Measurements from ENCODE around the gene TMEM79. TPM values are rescaled to one million over a fixed set of nuclear protein-coding genes. Genes with fewer than 3 reads are reported as not detected.

Gene TMEM79
- total RNA-seq, 1 donor: 1.4 TPM

DNA sequence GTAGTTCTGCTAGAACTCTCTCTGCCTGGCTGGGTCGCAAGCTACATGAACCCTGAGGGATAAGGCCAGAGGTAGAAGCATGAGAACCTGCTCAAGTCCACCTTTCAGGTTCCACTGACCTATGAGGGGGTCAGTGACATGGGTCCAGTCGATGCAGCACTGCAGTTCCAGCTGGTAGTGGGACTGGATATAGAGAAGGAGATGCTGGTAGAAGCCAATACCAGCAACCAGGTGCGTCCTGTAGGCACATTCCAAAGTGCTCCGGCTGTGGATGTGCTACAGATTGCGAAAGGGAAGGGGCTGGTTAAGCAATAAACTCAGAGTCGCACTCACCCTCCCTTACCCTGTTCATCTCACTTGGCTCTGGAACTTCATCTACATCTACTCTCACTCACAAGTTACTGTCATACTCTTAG is 7.2 kb upstream of the TMEM79 start:
- no peak for DNase-seq (ENCODE audit: low read depth)
- TF ChIP-seq, protein P1, sequence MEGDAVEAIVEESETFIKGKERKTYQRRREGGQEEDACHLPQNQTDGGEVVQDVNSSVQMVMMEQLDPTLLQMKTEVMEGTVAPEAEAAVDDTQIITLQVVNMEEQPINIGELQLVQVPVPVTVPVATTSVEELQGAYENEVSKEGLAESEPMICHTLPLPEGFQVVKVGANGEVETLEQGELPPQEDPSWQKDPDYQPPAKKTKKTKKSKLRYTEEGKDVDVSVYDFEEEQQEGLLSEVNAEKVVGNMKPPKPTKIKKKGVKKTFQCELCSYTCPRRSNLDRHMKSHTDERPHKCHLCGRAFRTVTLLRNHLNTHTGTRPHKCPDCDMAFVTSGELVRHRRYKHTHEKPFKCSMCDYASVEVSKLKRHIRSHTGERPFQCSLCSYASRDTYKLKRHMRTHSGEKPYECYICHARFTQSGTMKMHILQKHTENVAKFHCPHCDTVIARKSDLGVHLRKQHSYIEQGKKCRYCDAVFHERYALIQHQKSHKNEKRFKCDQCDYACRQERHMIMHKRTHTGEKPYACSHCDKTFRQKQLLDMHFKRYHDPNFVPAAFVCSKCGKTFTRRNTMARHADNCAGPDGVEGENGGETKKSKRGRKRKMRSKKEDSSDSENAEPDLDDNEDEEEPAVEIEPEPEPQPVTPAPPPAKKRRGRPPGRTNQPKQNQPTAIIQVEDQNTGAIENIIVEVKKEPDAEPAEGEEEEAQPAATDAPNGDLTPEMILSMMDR (IDR thresholded peaks at IDR 0.05; ENCODE audit: insufficient read depth, low read length): no peak
- no peak overlapping the region for H3K4me3 ChIP-seq (ENCODE audit: low read depth, low read length)

DNA sequence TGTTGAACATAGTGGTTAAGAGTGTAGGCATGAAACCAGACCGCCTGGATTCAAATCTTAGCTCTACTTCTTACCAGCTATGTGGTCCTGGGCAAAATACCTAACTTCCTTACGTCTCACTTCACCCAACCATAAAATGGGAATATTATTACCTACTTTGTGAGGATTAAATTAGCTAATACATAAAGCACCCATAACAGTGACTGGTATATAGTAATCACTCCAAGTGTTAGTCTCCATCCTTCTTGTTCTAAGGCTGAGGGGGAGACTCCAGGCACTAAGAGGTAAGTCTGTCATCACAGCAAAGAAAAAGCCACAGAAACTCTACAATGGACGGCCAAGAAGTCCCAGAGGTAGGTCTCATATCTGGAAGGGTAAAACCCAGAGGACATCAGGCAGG is 4.3 kb upstream of the TMEM79 start:
- no peak overlapping the region for H3K4me3 ChIP-seq (ENCODE audit: low read depth, low read length)
- no peak for DNase-seq (ENCODE audit: low read depth)
- TF ChIP-seq, protein P1 (IDR thresholded peaks at IDR 0.05; ENCODE audit: insufficient read depth, low read length): no peak

DNA sequence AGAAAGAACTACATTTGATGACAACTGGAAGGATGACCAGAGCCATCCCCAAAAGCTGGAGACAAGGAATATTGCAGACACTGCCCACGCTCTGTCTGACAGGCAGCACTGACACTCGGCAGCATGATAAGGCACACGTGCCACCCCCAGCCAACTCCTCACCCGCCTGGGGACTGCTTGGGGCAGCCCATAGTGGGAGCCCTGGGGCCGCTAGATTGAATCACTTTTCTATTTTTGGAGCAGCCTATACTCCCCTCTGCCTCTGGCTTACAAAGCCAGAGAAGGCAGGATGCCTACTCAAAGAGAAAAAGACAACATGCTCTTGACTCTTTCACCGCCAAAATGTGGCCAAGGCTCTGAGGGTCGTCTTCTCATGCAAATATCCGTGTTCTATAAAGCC is 2.8 kb upstream of the TMEM79 start:
- H3K4me3 ChIP-seq (ENCODE audit: low read depth, low read length): peak overlapping the region; percentile 97
- TF ChIP-seq, protein P1 (IDR thresholded peaks at IDR 0.05; ENCODE audit: insufficient read depth, low read length): no peak
- peak; percentile 45 for DNase-seq (ENCODE audit: low read depth)

DNA sequence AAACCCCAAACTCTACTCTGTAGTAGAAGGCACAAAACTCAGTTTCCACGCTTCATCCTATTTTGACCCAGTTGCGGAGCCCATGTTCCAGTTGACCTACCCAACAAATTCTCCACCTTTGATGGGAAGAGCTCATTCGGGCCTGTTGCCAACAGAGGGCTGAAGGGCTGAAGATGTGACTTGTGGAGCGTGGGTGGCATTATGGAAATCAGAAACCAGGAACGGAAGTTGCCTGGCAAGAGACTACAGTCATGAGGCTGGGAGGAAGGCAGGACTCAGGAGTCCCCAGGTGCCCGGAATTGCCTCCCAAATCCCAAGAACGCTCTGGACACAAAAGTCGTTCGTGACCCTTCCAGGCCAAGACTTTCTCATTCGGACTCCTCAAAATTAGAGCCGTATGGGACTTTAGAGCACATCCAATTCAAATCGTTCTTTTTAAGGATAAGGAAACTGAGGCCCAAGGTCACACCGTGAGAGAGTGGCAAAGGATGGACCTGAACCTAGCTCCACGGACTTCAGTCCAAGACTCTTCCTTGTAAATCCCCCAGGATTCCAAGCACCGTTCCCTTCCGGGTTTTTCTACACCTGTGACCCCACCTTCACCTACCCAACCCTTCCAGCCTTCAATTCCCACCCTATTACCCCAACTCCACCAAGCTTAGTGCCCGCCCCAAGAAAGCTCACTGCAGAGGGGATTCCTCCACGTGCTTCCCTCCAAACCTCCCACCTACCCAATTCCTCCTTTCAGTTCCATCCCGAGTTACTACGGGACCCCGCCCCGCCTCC is 2.2 kb upstream of the TMEM79 start:
- DNase-seq (ENCODE audit: low read depth): no peak
- peak overlapping the region; percentile 97 for H3K4me3 ChIP-seq (ENCODE audit: low read depth, low read length)
- TF ChIP-seq, protein P1 (IDR thresholded peaks at IDR 0.05; ENCODE audit: insufficient read depth, low read length): no peak

DNA sequence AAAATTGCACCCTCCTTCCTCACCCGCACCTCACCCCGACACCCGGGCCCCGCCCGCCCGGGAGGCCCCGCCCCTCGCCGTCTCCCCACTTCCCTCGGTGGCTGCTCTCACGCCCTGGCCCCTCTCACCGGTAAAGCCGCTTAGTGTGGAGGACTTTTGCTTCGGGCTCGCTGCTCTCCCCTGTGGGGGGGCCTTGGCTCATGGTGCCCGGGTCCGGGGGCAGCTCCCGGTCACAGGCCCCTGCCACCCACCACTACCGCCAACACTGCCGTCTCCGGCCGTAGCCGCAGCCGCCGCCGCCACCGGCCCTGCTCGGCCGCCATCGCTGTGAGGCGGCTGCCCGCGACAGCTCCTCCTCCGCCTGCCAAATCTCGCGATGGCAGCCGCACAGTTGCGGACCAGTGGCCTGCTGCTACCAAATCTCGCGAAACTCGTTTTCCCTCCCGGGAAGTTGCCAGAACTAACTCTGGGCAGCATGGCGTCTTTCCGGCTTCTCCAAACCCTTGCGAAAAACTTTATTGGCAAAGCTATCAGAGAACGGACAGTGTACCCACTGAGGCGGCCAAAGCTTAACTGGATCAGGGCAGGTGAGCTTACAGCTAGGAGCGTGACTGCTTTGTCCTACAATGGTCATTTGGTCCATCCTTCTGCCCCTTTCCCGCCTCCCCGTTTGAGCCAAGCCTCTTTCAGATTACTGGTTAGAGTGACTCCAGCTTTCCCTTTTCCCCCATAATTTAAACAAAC is 1.5 kb upstream of the TMEM79 start, which contains the start of gene SMG5:
TSS of gene SMG5 (minus strand) at position 347 of the 744 bp plus-strand sequence. CDS start at position 202, 145 bp downstream.
- peak; percentile 99 for DNase-seq (ENCODE audit: low read depth)
- peak within 1 kb of the TSS; percentile 97 for H3K4me3 ChIP-seq (ENCODE audit: low read depth, low read length)
- TF ChIP-seq, protein P1 (IDR thresholded peaks at IDR 0.05; ENCODE audit: insufficient read depth, low read length): no peak

DNA sequence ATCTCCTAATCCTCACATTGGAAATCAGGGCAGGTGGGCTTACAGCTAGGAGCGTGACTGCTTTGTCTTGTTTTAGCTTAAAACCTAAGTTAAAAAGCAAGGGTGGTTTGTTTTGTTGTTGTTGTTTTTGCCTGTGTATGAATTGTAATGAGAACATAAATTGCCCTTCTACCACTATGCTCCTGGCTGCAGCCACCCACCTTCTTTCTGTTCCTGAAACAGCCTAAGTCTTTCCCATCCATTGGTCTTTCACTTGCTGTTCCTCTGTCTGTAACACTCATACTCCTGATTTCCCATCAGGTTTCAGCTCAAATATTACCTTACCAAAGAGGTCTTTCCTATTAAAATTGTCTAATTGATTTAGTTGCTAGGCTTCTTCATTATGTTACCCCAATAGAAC is 604 bp upstream of the TMEM79 start:
- TF ChIP-seq, protein P1 (IDR thresholded peaks at IDR 0.05; ENCODE audit: insufficient read depth, low read length): no peak
- peak overlapping the region; percentile 97 for H3K4me3 ChIP-seq (ENCODE audit: low read depth, low read length)
- no peak for DNase-seq (ENCODE audit: low read depth)
